Stomach (tissue), 9 donors: ENCODE results near the gene ITIH4. TPM values are rescaled to one million over a fixed set of nuclear protein-coding genes. Genes with fewer than 3 reads are reported as not detected.
A peak's percentile ranks its signal among the peaks of the same experiment; 100 is the strongest.
"Not testable (repeated sequence)": the region's sequence is repeated elsewhere in the genome, so short reads cannot be mapped to it uniquely, and the experiment has no call there.

Experiments
- DNase-seq, 2 donors: peaks; one replicate each; pipeline versions ENCODE4 v3.0.0 to v3.0.0-alpha.2; 2013 to 2019
- H3K27ac ChIP-seq, 5 donors: fragments of 200-600 bp in 4 of 5; sonication (generic) in 4 of 5; one replicate each; pipeline ENCODE4 v1.5.1; 2013 to 2019; ENCODE audit warnings: mild to moderate bottlenecking in 1 of 5, moderate library complexity in 1 of 5
- H3K27me3 ChIP-seq, 3 donors: fragments of 200-600 bp; sonication (generic); one replicate each; pipeline ENCODE4 v1.5.1; 2017 to 2019; ENCODE audit warnings: mixed run types in 1 of 3
- H3K36me3 ChIP-seq, 4 donors: fragments of 200-600 bp; sonication (generic); 1 replicate in 3 of 4; 2 replicates in 1 of 4; pipeline ENCODE4 v1.5.1; 2016 to 2019
- H3K4me1 ChIP-seq, 4 donors: fragments of 200-600 bp; sonication (generic); one replicate each; pipeline ENCODE4 v1.5.1; 2016 to 2019
- H3K4me3 ChIP-seq, 4 donors: fragments of 200-600 bp; sonication (generic) in 3 of 4; one replicate each; pipeline ENCODE4 v1.5.1; 2016 to 2019; ENCODE audit warnings: mild to moderate bottlenecking in 1 of 4
- H3K9me3 ChIP-seq, 4 donors: fragments of 200-600 bp; sonication (generic); one replicate each; pipeline ENCODE4 v1.5.1; 2016 to 2019
- CTCF ChIP-seq, 7 experiments: fragments of 450-650 bp in 4 of 7; fragments of 200-600 bp in 3 of 7; sonication (generic) in 3 of 7; IDR thresholded peaks; one replicate each; pipeline ENCODE4 v1.5.1; 2016 to 2019; ENCODE audit warnings: antibody characterized with exemption in 7 of 7, control low read depth in 2 of 7, mild to moderate bottlenecking in 1 of 7
- EP300 ChIP-seq: sonication (generic); formaldehyde crosslinking; IDR thresholded peaks from one replicate; pipeline ENCODE4 v1.6.1; 2017; ENCODE audit warnings: antibody characterized with exemption
- POLR2A ChIP-seq, 4 donors: fragments of 450-650 bp; IDR thresholded peaks; one replicate each; pipeline ENCODE4 v1.6.1; 2016; ENCODE audit warnings: antibody characterized with exemption in 4 of 4, control low read depth in 2 of 4, mild to moderate bottlenecking in 1 of 4, moderate library complexity in 1 of 4
- POLR2AphosphoS5 ChIP-seq, 3 donors: sonication (generic); formaldehyde crosslinking; IDR thresholded peaks; one replicate each; pipeline ENCODE4 v1.6.1; 2016; ENCODE audit warnings: antibody characterized with exemption in 3 of 3
- WGBS, 5 donors: extraction: QIAGEN DNeasy Blood & Tissue Kit in 3 of 5; methylation state at CpG; one replicate each; pipeline versions ENCODE4 v1.1.5 to v1.1.7; 2013 to 2018; 5-methylcytosine and 5-hydroxymethylcytosine counted together
- intact Hi-C: fragments of 100-400 bp; cut with DNase I; formaldehyde crosslinking; loops from one replicate; pipeline ENCODE4 v1.15.1; 2023; ENCODE audit warnings: low total_unique reads
- polyA plus RNA-seq, 3 donors: library from polyadenylated mRNA; stranded (reverse); fragments of 200-250 nt; gene quantifications; one replicate each; pipeline ENCODE4 v1.2.3, GENCODE V29; 2013
- total RNA-seq, 5 donors: library from RNA; depleted of rRNA; stranded (reverse); fragments of >200 nt; gene quantifications; one replicate each; pipeline versions ENCODE4 v1.1.0 to v1.2.3, GENCODE V29; 2014 to 2016
- donor health status: healthy with polysubstance abuse.
- donor health status: Bipolar disorder and iron deficiency.
- donor health status: healthy.

The ITIH4 gene
- total and polyA plus RNA-seq, 8 donors = 1.7 to 300 (median 18.5) TPM

DNA sequence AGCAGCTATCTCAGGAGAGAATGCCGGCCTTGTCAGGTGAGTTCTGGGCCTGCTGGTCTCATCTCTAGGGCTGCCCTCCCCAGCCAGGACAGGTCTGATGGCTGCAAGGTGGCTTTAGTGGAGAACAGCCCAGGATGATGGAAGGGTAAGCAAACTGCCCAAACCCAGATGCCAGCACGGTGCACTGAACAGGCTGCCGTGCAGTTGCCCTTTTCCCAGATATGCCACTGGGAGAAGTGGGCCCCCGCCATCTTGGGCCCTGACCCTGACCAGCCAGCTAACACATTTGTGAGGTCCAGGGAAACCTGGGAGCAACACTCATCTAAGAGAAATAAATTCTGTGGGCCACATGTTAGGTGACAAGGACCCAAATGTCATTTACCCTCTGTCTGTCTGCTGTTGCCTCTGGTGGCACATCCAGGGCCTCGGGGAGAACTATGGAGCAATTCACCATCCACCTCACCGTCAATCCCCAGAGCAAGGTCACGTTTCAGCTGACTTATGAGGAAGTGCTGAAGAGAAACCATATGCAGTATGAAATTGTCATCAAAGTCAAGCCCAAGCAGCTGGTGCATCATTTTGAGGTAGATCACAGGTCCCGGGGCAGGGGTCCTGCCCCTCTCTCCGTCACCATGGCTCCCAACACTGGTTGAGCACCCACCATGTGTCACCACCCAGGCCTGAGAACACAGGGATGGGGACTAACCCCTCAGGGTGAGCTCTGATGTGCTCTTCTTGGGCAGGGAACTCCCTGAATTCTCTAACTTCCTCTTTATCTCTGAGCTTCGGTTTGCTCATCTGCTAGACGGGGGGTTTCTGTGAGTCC lies 51.2 kb downstream of the ITIH4 start:
- intact Hi-C loops = no loop called here
- H3K27me3 ChIP-seq = peaks cover 0 to 7% (median 0%) of the 10 kb centered on the region in 3 donors
- no peak overlapping the region for H3K27ac ChIP-seq
- H3K4me1 ChIP-seq = peaks cover 0 to 10% (median 0%) of the 10 kb centered on the region in 4 donors
- H3K4me3 ChIP-seq = no peak overlapping the region
- no peaks in the 10 kb centered on the region for H3K36me3 ChIP-seq
- peak; percentile 9 to 17 for DNase-seq
- H3K9me3 ChIP-seq = no peaks in the 10 kb centered on the region
- WGBS, 5 donors = 78 to 82% (median 80%) methylated on average over 10 to 11 of the region's 11 CpGs
- no peak for TF ChIP-seq POLR2AphosphoS5 (IDR thresholded peaks at IDR 0.05)
- TF ChIP-seq POLR2A (IDR thresholded peaks at IDR 0.05) = no peak
- no peak for TF ChIP-seq CTCF (IDR thresholded peaks at IDR 0.05)
- no peak for TF ChIP-seq EP300

GRCh38 chr3:52777959-52778805 lies 52.3 kb downstream of the ITIH4 start:
- 79 to 88% (median 84%) methylated on average over 14 to 17 of the region's 17 CpGs for WGBS, 5 donors
- TF ChIP-seq POLR2A (IDR thresholded peaks at IDR 0.05) (no peak), CTCF (IDR thresholded peaks at IDR 0.05) (no peak), POLR2AphosphoS5 (IDR thresholded peaks at IDR 0.05) (no peak), EP300 (no peak)
- H3K4me1 ChIP-seq = peaks cover 0 to 10% (median 0%) of the 10 kb centered on the region in 4 donors
- intact Hi-C loops = no loop called here
- H3K36me3 ChIP-seq = no peaks in the 10 kb centered on the region
- H3K27ac ChIP-seq = no peak overlapping the region
- no peaks in the 10 kb centered on the region for H3K9me3 ChIP-seq
- peaks cover 0 to 7% (median 0%) of the 10 kb centered on the region in 3 donors for H3K27me3 ChIP-seq
- H3K4me3 ChIP-seq = no peak overlapping the region
- peak in 1 of 2 donors; percentile 13 for DNase-seq

DNA sequence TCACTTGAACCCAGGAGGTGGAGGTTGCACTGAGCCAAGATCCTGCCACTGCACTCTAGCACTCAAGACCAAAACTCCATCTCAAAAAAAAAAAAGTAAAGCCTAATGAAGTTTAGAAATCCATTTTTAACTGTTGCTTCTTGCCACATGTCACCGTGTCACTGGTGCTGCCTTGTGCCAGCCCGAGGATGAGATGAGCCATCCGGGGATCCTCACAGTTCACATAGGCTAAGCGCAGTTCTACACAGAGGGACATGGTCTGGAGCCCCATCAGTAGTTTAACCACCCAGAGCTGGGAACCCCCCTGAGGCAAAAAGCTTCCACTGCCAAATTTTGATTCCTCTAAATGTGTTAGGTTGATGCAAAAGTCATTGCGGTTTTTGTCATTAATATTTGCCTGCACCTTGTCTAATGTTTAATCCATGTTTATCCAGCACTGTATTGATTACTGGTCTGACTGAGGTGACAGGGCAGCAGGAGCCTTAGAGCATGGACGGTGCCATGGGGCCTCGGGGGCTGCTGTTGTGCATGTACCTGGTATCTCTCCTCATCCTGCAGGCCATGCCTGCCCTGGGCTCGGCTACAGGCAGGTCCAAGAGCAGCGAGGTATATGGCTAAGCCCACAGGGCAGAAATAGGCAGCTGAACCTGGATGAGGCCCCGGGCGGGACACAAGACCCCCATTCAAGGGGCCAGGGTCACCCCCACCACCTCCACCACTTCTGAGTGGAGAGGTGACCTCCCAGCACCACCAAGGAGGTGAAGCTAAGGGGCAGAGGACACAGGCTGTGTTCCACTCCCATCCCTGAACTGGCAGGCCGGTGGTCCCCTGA lies 53.1 kb downstream of the ITIH4 start, which contains the start of gene ITIH1:
Gene ITIH1 (plus strand): TSS at position 473 of the 832 bp plus-strand sequence. CDS start 17 bp downstream, at position 490.
- Histone ChIP-seq H3K9me3 (no peaks in the 10 kb centered on the region), H3K27me3 (peaks cover 0 to 7% (median 0%) of the 10 kb centered on the region in 3 donors), H3K4me3 (no peak within 1 kb of the TSS), H3K36me3 (no peaks in the 10 kb centered on the region), H3K27ac (no peak within 1 kb of the TSS), H3K4me1 (peaks cover 0 to 10% (median 0%) of the 10 kb centered on the region in 4 donors)
- 77 to 82% (median 80%) methylated on average over 12 of the region's 12 CpGs for WGBS, 5 donors
- intact Hi-C loops = no loop called here
- DNase-seq = peak in 1 of 2 donors; percentile 21
- no peak for TF ChIP-seq CTCF (IDR thresholded peaks at IDR 0.05)
- no peak for TF ChIP-seq POLR2A (IDR thresholded peaks at IDR 0.05)
- no peak for TF ChIP-seq EP300
- no peak for TF ChIP-seq POLR2AphosphoS5 (IDR thresholded peaks at IDR 0.05)

- 54 to 75% (median 57%) methylated on average over 6 of the region's 6 CpGs for WGBS, 5 donors
- H3K27ac ChIP-seq, H3K36me3 ChIP-seq, H3K9me3 ChIP-seq, H3K27me3 ChIP-seq, H3K4me3 ChIP-seq, intact Hi-C loops: not testable (repeated sequence)
- H3K4me1 ChIP-seq = peaks cover 0 to 13% (median 3%) of the 10 kb centered on the region in 4 donors
- DNase-seq = peak; percentile 23 to 27
Measured at GRCh38 chr3:52776486-52776885, 54.0 kb downstream of the ITIH4 start.
